ENCODE results near the gene PFKP.
"Not testable (repeated sequence)": the region's sequence is repeated elsewhere in the genome, so short reads cannot be mapped to it uniquely, and the experiment has no call there.

Gene PFKP

GRCh38 chr10:3060481-3060889 lies 6.9 kb upstream of the PFKP start:
- TF ChIP-seq, protein P1, sequence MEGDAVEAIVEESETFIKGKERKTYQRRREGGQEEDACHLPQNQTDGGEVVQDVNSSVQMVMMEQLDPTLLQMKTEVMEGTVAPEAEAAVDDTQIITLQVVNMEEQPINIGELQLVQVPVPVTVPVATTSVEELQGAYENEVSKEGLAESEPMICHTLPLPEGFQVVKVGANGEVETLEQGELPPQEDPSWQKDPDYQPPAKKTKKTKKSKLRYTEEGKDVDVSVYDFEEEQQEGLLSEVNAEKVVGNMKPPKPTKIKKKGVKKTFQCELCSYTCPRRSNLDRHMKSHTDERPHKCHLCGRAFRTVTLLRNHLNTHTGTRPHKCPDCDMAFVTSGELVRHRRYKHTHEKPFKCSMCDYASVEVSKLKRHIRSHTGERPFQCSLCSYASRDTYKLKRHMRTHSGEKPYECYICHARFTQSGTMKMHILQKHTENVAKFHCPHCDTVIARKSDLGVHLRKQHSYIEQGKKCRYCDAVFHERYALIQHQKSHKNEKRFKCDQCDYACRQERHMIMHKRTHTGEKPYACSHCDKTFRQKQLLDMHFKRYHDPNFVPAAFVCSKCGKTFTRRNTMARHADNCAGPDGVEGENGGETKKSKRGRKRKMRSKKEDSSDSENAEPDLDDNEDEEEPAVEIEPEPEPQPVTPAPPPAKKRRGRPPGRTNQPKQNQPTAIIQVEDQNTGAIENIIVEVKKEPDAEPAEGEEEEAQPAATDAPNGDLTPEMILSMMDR (IDR thresholded peaks at IDR 0.05; ENCODE audit: low read depth, low read length): no peak
- in situ Hi-C loops (cut with HindIII; ENCODE audit: low sequenced_read_pairs): no loop called here
- DNase-seq (ENCODE audit: low read depth, low spot score): no peak

GRCh38 chr10:3061323-3061898 lies 5.9 kb upstream of the PFKP start:
- in situ Hi-C loops (cut with HindIII; ENCODE audit: low sequenced_read_pairs); DNase-seq (ENCODE audit: low read depth, low spot score); H3K4me3 ChIP-seq (ENCODE audit: low read depth, low read length): not testable (repeated sequence)

More at GRCh38 chr10:3060481-3060889, 6.9 kb upstream of the PFKP start:
- H3K4me3 ChIP-seq (ENCODE audit: low read depth, low read length): no peak overlapping the region

DNA sequence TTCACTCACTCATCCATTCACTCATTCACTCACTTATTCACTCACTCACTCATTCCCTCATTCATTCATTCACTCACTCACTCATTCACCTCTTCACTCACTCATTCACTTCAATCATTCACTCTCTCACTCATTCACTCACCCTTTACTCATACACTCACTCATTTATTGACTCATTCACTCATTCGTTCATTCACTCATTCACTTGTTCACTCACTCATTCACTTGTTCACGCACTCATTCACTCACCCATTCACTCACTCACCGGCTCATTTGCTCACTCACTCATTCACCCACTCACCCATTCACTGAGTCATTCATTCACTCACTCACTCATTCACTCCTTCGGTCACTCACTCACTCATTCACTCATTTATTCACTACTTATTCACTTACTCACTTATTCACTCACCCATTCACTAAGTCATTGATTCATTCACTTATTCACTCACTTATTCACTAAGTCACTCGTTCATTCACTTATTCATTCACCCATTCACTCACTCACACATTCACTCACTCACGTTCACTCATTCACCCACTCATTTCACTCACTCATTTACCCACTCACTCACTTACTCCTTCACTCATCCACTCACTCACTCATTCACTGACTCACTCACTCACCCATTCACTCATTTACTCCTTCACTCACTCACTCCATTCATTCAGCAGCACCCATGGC lies 4.7 kb upstream of the PFKP start:
- in situ Hi-C loops (cut with HindIII; ENCODE audit: low sequenced_read_pairs): no loop called here
- H3K4me3 ChIP-seq (ENCODE audit: low read depth, low read length): no peak overlapping the region
- DNase-seq (ENCODE audit: low read depth, low spot score): no peak
- TF ChIP-seq, protein P1 (IDR thresholded peaks at IDR 0.05; ENCODE audit: low read depth, low read length): no peak

DNA sequence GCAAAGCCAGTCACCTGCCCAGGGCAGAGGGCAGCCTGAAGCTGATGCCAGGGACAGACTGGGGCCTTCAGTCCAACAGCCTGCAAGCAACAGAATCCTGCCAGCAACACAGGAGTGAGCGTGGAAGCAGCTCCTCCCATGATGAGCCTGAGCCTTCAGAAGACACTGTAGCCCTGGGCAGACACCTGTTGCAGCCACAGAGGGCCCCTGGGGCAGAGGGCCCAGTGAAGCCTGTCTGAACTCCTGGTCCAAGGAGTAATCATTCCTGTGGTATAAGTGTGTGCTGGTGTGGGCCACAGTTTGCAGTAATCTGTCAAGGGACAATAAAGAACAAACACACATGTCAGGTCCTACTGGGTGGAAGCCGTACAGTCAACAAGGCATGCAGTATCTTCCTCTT lies 2.9 kb upstream of the PFKP start:
- H3K4me3 ChIP-seq (ENCODE audit: low read depth, low read length): no peak overlapping the region
- no peak for DNase-seq (ENCODE audit: low read depth, low spot score)
- in situ Hi-C loops (cut with HindIII; ENCODE audit: low sequenced_read_pairs): no loop called here
- TF ChIP-seq, protein P1 (IDR thresholded peaks at IDR 0.05; ENCODE audit: low read depth, low read length): no peak

DNA sequence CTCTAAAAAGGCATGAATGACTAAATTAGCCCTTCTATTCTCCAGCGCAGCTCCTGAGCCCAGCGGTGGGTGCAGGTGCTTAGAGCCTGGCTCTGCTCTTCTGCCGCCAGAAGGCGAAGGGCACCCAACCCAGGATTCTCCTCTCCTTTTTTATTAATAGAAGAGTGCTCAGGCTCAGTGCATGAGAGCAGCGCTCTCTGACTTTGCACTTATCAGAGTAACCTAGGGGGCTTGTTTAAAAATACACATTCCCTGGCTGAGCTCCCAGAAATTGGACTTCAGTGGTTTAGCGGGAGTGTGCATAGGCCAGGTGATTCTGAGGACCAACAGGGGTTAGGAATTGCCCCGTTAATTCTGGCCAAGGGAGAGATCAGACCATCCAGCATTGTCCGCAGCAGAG lies 1.7 kb upstream of the PFKP start:
- no peak for DNase-seq (ENCODE audit: low read depth, low spot score)
- TF ChIP-seq, protein P1 (IDR thresholded peaks at IDR 0.05; ENCODE audit: low read depth, low read length): no peak
- no peak overlapping the region for H3K4me3 ChIP-seq (ENCODE audit: low read depth, low read length)
- in situ Hi-C loops (cut with HindIII; ENCODE audit: low sequenced_read_pairs): no loop called here

DNA sequence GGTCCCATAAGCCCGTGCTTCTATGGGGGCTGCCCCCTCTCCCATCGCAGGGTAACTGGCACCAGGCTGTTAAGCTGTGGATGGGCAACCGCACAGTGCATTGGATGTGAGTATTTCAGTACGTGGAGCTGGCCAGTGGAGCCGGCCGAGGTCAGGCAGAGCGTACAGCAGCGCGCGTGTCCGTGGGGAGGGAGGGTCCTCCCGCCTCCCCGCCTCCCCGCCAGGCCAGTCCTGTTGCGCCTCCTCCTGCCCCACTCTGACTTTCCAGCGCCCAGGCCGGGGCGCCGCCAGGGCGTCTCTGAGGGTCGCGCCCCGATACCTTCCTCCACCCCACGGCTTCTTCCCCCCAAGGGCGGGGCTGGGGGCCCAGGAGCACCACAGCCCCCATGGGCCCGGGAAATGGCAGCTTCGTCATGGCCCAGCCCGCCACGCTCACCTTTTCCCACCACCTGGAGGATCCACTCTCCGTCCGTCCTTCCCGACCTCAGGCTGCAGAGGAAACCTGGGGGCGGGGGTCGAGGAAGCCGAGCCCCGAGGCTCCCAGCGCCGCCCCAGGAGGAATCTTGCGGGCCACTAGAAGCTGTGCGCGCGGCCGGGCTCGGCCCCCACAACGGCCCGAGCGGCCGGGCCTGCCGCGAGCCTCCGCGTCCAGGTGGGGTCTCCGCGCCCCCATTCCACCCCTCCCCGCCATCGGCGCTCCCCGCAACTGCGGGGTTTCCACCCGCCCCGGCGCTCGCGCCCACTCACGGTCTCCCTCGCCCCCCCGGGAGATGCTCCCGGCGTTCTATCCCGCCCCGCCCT lies 831 bp upstream of the PFKP start:
- no peak for DNase-seq (ENCODE audit: low read depth, low spot score)
- in situ Hi-C loops (cut with HindIII; ENCODE audit: low sequenced_read_pairs): no loop called here
- peak overlapping the region; percentile 73 for H3K4me3 ChIP-seq (ENCODE audit: low read depth, low read length)
- TF ChIP-seq, protein P1 (IDR thresholded peaks at IDR 0.05; ENCODE audit: low read depth, low read length): no peak

GRCh38 chr10:3067859-3068179 lies 471 bp downstream of the PFKP start:
- DNase-seq (ENCODE audit: low read depth, low spot score): no peak
- H3K4me3 ChIP-seq (ENCODE audit: low read depth, low read length): peak overlapping the region; percentile 73
- TF ChIP-seq, protein P1 (IDR thresholded peaks at IDR 0.05; ENCODE audit: low read depth, low read length): no peak
- in situ Hi-C loops (cut with HindIII; ENCODE audit: low sequenced_read_pairs): no loop called here

Data from astrocyte of the spinal cord (primary cell).